Activated CD8-positive, alpha-beta memory T cell treated with anti-CD3 and anti-CD28 coated beads for 36 hours (primary cell): ENCODE measurements around the gene SH3BP4. TPM values are rescaled to one million over a fixed set of nuclear protein-coding genes. Genes with fewer than 3 reads are reported as not detected.

Experiments
- CTCF ChIA-PET: fragments of 350-600 bp; sonication (Branson Sonifier 250); formaldehyde crosslinking; loops from one replicate; lab custom pipeline; 2021; ENCODE audit warnings: antibody characterized with exemption; lab: Charles Lee
- POLR2A ChIA-PET: fragments of 350-600 bp; sonication (Branson Sonifier 250); formaldehyde crosslinking; loops from one replicate; lab custom pipeline; 2021; ENCODE audit warnings: antibody characterized with exemption; lab: Charles Lee
- total RNA-seq, 2 experiments: library from RNA; stranded (reverse); gene quantifications; one replicate each; pipeline ENCODE4 v1.2.3, GENCODE V29; 2021

The SH3BP4 gene
- total RNA-seq, 2 experiments from 2014 or later, result not detected

- POLR2A ChIA-PET, result no interaction called here
- CTCF ChIA-PET, result no interaction called here
Observed at GRCh38 chr2:234963773-234964615, 12.2 kb downstream of the SH3BP4 start.

DNA sequence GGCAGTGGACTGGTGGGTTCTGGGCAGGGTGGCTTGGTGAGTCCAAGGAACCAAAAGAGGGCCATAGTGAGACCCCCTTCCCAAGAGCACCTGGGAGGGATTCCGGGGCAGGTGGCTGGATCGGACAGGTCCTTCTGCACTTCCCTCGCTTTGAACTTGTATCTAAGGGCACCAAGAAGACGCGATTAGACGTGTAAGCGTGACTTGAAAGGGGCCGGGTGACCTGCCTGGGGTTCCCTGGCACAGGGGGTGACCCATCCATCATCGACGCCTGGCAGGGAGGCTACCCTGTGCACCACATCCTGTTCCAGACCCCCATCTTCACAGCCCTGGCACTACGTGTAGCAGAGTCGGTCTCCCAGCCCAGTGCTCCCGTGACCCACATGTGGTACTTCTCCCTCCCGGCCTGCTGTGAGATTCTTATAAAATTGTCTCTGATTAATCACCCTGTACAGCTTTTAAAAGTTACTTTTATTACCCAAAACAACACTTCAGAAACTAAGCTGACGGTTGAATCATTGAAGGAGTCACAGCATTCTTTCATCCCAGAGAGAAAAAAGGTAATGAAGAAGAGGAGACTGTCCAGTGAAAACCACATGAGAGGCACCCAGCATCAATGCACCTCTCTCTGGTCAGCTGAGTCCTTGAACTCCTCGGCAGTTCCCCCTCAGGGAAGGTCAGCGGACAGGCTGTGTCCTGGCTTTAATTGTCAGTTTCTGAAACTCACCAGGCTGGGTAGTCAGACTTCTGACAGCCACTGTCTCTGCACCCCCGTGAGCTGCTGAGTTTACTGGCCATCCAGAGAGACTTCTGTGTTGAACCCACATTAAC, 13.0 kb downstream of the SH3BP4 start:
- ChIA-PET POLR2A (no interaction called here), CTCF (no interaction called here)

DNA sequence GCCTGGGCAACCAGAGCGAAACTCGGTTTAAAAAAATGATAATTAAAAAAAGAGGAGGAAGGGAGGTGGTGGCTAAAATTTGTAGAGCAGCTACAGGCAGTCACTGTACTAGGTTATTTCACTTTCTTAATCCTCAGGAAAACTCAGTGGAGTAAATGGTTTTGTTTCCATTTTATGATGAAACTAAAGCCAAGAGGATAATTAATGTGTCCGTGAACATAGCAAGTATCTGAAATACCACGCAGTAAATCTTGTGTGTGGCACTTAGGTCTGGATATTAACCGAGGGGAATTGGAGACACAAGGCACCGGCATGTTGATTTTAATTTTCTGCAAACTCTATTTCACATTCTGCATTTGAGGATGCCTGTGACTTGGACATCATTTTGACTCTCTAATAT, 14.5 kb downstream of the SH3BP4 start:
- ChIA-PET POLR2A (no interaction called here), CTCF (no interaction called here)

GRCh38 chr2:234967201-234967869, 15.5 kb downstream of the SH3BP4 start:
- POLR2A ChIA-PET, result no interaction called here

DNA sequence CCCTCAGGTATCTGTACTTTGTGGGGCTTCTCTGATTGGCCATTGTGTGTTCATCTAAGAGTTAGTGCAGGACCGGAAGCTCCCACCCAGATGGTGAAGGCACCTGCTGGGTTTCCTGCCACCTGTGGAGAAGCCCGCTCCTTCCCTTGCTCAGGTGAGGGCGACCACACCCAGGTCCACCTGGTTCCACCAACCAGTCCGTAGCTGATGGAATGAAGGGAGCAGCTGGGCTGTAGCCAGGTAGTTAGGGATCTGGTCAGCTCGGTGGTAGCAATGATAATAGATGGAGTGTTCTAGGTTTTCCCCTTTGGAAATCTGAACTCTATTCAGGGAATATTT, 16.0 kb downstream of the SH3BP4 start:
- CTCF ChIA-PET, result no interaction called here
- POLR2A ChIA-PET, result no interaction called here

More at GRCh38 chr2:234967201-234967869, 15.5 kb downstream of the SH3BP4 start:
- CTCF ChIA-PET, result no interaction called here

DNA sequence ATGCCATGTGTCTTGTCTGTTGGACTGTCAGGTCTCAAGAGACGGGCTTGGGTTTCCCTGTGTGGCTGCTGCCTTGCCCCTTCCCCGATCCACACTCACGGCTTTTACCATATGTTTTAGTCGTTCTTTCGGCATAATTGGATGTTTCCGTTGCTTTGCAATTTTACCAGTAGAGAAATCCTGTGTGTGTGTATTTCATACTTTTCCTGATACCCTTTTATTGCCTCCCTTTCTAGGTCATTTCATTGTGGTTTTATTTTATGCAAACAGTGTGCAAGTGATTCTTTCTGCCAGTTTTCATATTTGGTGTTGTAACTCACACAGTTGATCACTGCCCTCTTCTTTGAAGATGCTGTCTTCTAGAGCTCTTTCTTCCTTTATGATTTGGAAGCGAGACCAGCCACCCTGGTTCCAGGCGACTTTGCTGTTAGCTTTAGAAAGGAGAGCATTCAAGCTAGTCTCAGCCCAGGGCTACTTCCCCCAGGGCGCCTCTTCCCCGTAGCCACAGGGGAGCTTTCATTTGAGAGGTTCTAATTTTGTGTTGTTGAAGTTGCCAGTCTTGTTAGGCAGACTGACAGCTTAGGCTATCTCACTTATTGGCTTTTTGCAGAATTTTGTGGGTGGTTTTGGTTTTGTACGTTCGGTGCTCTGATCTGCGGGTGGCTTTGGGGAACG, 17.0 kb downstream of the SH3BP4 start:
- ChIA-PET CTCF (no interaction called here), POLR2A (no interaction called here)

GRCh38 chr2:234969306-234970098, 17.7 kb downstream of the SH3BP4 start:
- CTCF ChIA-PET, result no interaction called here
- POLR2A ChIA-PET, result no interaction called here

- POLR2A ChIA-PET, result no interaction called here
- CTCF ChIA-PET, result no interaction called here
Observed at GRCh38 chr2:234970099-234970440, 18.3 kb downstream of the SH3BP4 start.

DNA sequence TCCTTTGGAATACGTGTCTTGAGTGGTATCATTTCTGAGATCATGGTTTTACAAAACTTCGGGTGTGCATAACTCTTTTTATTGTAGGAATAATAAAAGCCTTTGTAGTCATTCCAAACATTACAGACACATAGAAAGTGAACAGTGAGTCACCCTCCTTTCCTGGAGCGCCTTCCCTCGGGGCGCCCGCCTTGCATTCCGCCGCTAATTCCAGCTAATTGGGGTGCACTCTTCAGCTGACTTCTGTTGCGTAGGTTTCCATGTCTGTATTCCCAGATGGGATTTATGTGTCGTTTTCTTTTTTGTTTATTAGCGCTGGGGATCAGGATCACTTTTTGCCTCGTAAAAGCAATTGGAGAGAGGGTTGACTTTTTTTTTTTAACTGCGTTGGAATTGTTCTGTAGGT, 18.7 kb downstream of the SH3BP4 start:
- POLR2A ChIA-PET, result no interaction called here
- CTCF ChIA-PET, result no interaction called here

DNA sequence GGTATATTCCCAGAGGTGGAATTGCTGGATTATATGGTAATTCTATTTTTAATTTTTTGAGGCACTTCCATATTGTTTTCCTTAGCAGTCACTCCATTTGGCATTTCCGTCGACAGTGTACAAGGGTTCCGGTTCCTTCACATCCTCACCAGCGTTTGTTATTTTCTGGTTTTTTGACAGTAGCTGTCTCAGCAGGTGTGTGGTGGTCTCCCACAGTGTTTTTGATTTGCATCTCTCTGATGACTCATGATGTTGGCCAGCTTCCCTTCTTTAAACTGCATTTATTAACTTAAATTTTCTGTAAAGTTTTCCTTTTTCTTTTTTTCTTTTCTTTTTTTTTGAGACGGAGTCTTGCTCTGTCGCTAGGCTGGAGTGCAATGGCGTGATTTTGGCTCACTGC, 19.7 kb downstream of the SH3BP4 start:
- ChIA-PET POLR2A (no interaction called here), CTCF (no interaction called here)

DNA sequence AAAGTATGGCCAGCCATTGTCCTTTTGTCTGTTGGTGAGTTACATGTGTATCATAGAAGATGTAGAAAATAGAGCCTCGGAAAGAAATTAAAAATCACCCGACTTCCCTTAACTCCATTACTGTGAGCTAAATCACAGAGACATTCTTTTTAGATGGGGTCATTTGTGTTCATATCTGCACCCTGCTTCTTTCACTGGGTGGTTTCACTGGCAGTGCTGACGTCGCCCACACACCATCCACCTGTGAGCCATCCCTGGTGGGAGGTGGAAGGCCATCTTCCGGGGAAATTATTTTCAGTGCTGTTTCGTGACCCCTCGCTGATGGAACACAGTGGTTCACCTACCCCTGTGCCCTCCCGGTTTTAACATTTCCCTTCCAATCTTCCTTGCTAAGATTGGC, 21.2 kb downstream of the SH3BP4 start:
- ChIA-PET POLR2A (no interaction called here), CTCF (no interaction called here)

- POLR2A ChIA-PET, result no interaction called here
- CTCF ChIA-PET, result interaction anchor here (0.6 kb wide), 1 partner anchor 271 kb away, joined by 3 read pairs; no protein-coding TSS in a partner anchor
Observed at GRCh38 chr2:234974501-234975385, 22.9 kb downstream of the SH3BP4 start.

DNA sequence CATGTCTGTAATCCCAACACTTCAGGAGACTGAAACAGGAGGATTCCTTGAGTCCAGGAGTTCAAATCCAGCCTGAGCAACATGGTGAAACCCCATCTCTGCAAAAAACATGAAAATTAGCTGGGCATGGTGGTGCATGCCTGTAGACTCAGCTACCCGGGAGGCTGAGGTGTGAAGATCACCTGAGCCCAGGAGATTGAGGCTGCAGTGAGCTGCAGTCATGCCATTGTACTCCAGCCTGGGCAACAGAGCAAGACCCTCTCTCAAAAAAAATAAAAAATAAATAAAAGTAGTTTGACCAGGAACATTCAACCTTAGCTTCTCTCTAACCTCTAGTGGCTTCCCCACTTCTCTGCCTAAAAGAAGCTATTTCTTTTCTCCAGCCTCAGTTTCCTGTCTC, 23.8 kb downstream of the SH3BP4 start:
- POLR2A ChIA-PET, result no interaction called here
- CTCF ChIA-PET, result interaction anchor here (0.6 kb wide), 1 partner anchor 272 kb away, joined by 3 read pairs; no protein-coding TSS in a partner anchor

DNA sequence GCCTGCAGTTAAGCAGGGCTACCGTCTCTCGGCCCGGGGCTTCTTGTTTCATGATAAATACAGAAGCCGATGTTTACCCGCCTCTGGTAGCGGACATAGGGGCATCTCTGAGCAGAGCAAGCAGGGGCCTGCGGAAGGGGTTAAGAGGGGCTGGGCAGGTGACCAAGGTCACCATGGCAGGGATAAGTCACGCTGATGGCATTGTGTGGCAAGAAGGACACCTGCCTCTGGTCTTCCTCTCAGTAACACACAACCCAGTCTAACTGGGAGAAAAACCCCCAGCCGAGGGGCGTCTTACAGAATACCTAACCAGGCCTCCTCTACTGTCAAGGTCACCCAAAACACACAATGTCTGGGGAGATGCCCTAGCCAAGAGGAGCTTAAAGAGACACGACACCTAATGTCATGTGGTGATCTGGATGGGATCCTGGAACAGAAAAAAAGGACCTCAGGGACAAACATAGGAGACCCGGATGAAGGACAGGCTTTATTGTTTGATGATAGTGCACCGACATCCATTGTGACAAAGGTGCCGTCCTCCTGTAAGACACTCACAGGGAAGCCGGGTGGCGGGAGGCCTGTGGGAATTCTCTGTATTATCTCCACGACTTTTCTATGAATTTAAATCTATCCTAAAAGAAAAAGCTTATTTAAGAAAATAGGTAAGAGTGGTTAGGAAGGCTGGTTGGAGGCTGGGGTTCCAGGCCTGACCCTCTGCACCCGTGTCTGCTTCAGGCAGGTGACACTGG, 24.8 kb downstream of the SH3BP4 start:
- ChIA-PET CTCF (no interaction called here), POLR2A (no interaction called here)

DNA sequence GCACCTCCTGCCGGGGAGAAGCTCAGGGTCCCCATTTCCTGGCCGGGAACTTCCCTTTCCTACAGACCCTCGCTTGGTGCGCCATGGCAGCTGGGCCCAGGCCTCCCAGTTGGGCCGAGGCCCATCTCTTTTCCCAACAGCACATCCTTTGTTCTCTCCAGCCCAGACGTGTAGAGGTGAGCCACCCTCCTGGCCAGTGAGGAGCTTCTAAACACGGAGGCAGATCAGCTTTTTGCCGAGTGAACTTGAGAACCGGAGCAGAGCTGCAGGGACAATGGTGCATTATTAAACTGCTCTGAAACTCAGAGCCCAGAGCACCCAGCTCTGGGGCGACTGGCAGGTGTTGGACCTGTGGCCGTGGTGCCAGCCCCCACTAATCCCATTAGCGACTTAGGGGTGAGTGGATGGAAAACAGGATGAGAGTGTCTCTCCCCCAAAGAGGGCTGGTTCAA, 25.4 kb downstream of the SH3BP4 start:
- ChIA-PET CTCF (no interaction called here), POLR2A (no interaction called here)

- ChIA-PET CTCF (no interaction called here), POLR2A (no interaction called here)
Observed at GRCh38 chr2:234978466-234979203, 26.8 kb downstream of the SH3BP4 start.
